ENCODE data around the gene SLC8A2. TPM values are rescaled to one million over a fixed set of nuclear protein-coding genes. Genes with fewer than 3 reads are reported as not detected.
A peak's percentile ranks its signal among the peaks of the same experiment; 100 is the strongest.

SLC8A2 gene
- total RNA-seq = 10 to 100 TPM in 1 of 2 donors, 1 to 10 TPM in 1; 3.2 to 22.9 TPM
- polyA plus RNA-seq (ENCODE audit: insufficient read length in 2 of 2) = 10 to 100 TPM; 24.0 to 37.5 TPM
- long read RNA-seq, donor 1, partial matches to known transcripts = 0 of 1 reads
- long read RNA-seq, donor 1, other reads (novel, unspliced or antisense) = 0 of 1 reads
- long read RNA-seq, donor 2 = 0 reads
- long read RNA-seq, donor 3 = 0 reads
- long read RNA-seq, donor 4, partial matches to known transcripts = 1,138 of 1,486 reads
- long read RNA-seq, donor 4, other reads (novel, unspliced or antisense) = 348 of 1,486 reads

- Histone ChIP-seq H3K27ac (ENCODE audit: low read depth, low read length) (no peak within 1 kb of the TSS), H3K9me3 (ENCODE audit: control insufficient read depth, insufficient read depth, low read length) (no peaks in the 10 kb centered on the region), H3K36me3 (ENCODE audit: control insufficient read depth, insufficient read depth, low read length) (peaks cover 16% of the 10 kb centered on the region), H3K4me1 (ENCODE audit: control insufficient read depth, insufficient read depth, low read length) (peaks cover 38% of the 10 kb centered on the region), H3K27me3 (ENCODE audit: control insufficient read depth, insufficient read depth, low read length) (peaks cover 14% of the 10 kb centered on the region), H3K4me3 (ENCODE audit: low read depth, low read length) (peak within 1 kb of the TSS; percentile 52)
- peak; percentile 56 to 96 (median 71) for DNase-seq (ENCODE audit: low read depth in 4 of 6, low spot score in 6 of 6)
- WGBS (ENCODE audit: insufficient coverage) = 2% methylated on average over 7 of the region's 29 CpGs
These were observed at the start of gene SLC8A2 for GRCh38 chr19:47471733-47472457. TSS of gene SLC8A2 (minus strand) at chr19:47471893. CDS start at chr19:47466403, 5,490 bp downstream.

GRCh38 chr19:47520839-47521238 lies 49.1 kb upstream of the SLC8A2 start:
- no peak overlapping the region for H3K4me3 ChIP-seq (ENCODE audit: low read depth, low read length)
- 72% methylated on average over 6 of the region's 6 CpGs for WGBS (ENCODE audit: insufficient coverage)
- peaks cover 3% of the 10 kb centered on the region for H3K4me1 ChIP-seq (ENCODE audit: control insufficient read depth, insufficient read depth, low read length)
- H3K27me3 ChIP-seq (ENCODE audit: control insufficient read depth, insufficient read depth, low read length) = no peaks in the 10 kb centered on the region
- H3K9me3 ChIP-seq (ENCODE audit: control insufficient read depth, insufficient read depth, low read length) = no peaks in the 10 kb centered on the region
- no peaks in the 10 kb centered on the region for H3K36me3 ChIP-seq (ENCODE audit: control insufficient read depth, insufficient read depth, low read length)
- DNase-seq (ENCODE audit: low read depth in 4 of 6, low spot score in 6 of 6) = no peak
- no peak overlapping the region for H3K27ac ChIP-seq (ENCODE audit: low read depth, low read length)

- H3K27ac ChIP-seq (ENCODE audit: low read depth, low read length) = no peak overlapping the region
- no peak overlapping the region for H3K4me3 ChIP-seq (ENCODE audit: low read depth, low read length)
- H3K9me3 ChIP-seq (ENCODE audit: control insufficient read depth, insufficient read depth, low read length) = no peaks in the 10 kb centered on the region
- H3K27me3 ChIP-seq (ENCODE audit: control insufficient read depth, insufficient read depth, low read length) = no peaks in the 10 kb centered on the region
- 55% methylated on average over 9 of the region's 10 CpGs for WGBS (ENCODE audit: insufficient coverage)
- peaks cover 7% of the 10 kb centered on the region for H3K4me1 ChIP-seq (ENCODE audit: control insufficient read depth, insufficient read depth, low read length)
- no peak for DNase-seq (ENCODE audit: low read depth in 4 of 6, low spot score in 6 of 6)
- H3K36me3 ChIP-seq (ENCODE audit: control insufficient read depth, insufficient read depth, low read length) = no peaks in the 10 kb centered on the region
These were observed 48.7 kb upstream of the SLC8A2 start for GRCh38 chr19:47520343-47520806.

DNA sequence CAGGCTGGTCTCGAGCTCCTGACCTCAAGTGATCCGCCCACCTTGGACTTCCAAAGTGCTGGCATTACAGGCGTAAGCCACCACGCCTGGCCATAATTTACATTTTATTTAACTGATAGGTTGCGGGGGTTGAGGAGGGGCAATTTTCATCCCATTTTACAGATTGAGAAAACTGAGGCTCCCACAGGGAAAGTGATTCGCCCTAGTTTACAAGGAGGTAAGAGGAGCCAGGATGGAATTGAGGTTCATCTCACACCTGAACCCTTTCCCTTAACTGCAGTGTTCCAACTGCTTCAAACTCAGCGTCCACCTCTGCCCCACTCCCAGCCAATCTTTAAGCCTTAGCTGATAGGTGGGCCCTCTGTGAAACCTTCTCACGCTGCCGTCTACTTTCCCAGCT lies 47.2 kb upstream of the SLC8A2 start:
- Histone ChIP-seq H3K4me1 (ENCODE audit: control insufficient read depth, insufficient read depth, low read length) (peaks cover 17% of the 10 kb centered on the region), H3K27ac (ENCODE audit: low read depth, low read length) (no peak overlapping the region), H3K27me3 (ENCODE audit: control insufficient read depth, insufficient read depth, low read length) (no peaks in the 10 kb centered on the region), H3K36me3 (ENCODE audit: control insufficient read depth, insufficient read depth, low read length) (no peaks in the 10 kb centered on the region), H3K9me3 (ENCODE audit: control insufficient read depth, insufficient read depth, low read length) (no peaks in the 10 kb centered on the region), H3K4me3 (ENCODE audit: low read depth, low read length) (no peak overlapping the region)
- no peak for DNase-seq (ENCODE audit: low read depth in 4 of 6, low spot score in 6 of 6)
- WGBS (ENCODE audit: insufficient coverage) = 88% methylated on average over 3 of the region's 9 CpGs

GRCh38 chr19:47518139-47518538 lies 46.4 kb upstream of the SLC8A2 start:
- no peaks in the 10 kb centered on the region for H3K27me3 ChIP-seq (ENCODE audit: control insufficient read depth, insufficient read depth, low read length)
- WGBS (ENCODE audit: insufficient coverage) = 61% methylated on average over 4 of the region's 4 CpGs
- H3K4me3 ChIP-seq (ENCODE audit: low read depth, low read length) = no peak overlapping the region
- H3K36me3 ChIP-seq (ENCODE audit: control insufficient read depth, insufficient read depth, low read length) = peaks cover under 1% of the 10 kb centered on the region
- H3K4me1 ChIP-seq (ENCODE audit: control insufficient read depth, insufficient read depth, low read length) = peaks cover 24% of the 10 kb centered on the region
- no peak overlapping the region for H3K27ac ChIP-seq (ENCODE audit: low read depth, low read length)
- DNase-seq (ENCODE audit: low read depth in 4 of 6, low spot score in 6 of 6) = no peak
- H3K9me3 ChIP-seq (ENCODE audit: control insufficient read depth, insufficient read depth, low read length) = no peaks in the 10 kb centered on the region

DNA sequence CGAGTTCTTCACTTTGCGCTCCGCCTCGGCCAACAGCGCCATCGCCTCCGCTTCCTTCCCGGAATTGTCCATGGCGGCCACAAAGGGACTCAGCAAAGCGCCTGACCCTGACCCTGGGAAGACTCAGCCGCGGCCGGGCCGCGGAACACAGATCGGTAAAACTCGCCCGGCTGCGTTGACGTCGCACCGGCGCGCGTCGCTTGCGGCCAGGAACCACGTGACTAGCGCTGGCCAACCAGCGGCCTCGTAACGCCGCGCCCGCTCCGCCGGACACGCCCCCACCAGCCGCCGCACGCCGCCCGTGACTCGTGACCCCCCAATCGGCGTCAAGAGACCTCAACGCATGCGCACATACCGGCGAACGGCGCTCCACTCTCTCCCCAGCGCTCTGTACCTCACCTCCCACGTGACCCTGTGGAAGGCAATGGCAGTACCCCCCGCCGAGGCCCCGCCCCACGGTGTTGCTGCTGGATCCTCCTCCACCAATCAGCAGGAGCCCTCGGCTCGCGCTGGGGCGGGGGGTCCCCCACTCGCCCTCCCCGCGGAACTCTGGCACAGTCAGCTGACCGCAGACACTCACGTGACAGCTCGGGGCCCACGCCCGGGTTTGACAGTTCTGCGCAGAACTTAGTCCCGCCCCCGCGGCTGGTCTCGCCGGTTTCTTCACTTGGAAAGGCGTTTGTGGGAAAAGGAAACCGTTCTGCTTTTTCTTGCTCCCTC lies 43.3 kb upstream of the SLC8A2 start, which contains the start of gene NAPA:
NAPA (minus strand) TSS at position 195 of the 720 bp plus-strand sequence; CDS start at position 72, 123 bp downstream.
- WGBS (ENCODE audit: insufficient coverage) = under 1% methylated on average over 78 of the region's 78 CpGs
- Histone ChIP-seq H3K36me3 (ENCODE audit: control insufficient read depth, insufficient read depth, low read length) (peaks cover 18% of the 10 kb centered on the region), H3K4me1 (ENCODE audit: control insufficient read depth, insufficient read depth, low read length) (peaks cover 54% of the 10 kb centered on the region), H3K9me3 (ENCODE audit: control insufficient read depth, insufficient read depth, low read length) (no peaks in the 10 kb centered on the region), H3K4me3 (ENCODE audit: low read depth, low read length) (peak within 1 kb of the TSS; percentile 100), H3K27ac (ENCODE audit: low read depth, low read length) (peak within 1 kb of the TSS; percentile 95), H3K27me3 (ENCODE audit: control insufficient read depth, insufficient read depth, low read length) (no peaks in the 10 kb centered on the region)
- DNase-seq (ENCODE audit: low read depth in 4 of 6, low spot score in 6 of 6) = peak; percentile 98 to 100 (median 100)

DNA sequence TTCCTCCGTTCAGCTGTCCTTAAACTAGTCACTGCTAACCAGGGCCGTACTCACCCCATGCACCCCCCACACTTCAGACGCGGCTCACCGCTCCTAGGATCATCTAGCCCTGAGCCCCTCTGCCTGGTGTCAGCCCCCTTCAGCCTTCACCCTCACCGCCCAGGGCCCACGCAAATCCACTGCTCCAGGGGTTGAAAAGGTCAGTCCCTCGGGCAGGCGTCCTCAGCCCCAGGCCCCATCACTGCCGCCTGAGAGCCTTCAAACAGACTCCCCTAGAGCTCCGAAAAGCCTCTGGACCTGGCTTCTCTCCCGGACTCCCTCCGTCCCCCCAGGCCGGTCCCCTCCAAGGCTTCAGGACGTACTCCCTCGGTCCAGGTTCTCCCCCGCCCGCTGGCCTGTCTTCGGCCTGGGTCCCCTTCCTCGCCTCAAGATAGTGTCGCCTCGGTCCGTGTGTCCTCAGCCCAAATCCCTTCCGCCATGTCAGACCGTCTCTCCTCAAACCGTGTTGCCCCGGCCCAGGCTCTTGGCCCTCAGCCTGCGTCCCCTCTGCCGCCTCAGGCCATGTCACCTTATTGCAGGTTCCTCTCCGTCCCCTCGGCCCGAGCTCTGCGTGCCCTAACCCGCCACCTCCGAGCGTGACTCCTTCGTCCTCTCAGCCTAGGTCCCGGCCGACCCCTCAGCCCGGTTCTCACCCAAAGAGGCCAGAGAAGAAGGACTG lies 42.6 kb upstream of the SLC8A2 start:
- DNase-seq (ENCODE audit: low read depth in 4 of 6, low spot score in 6 of 6) = no peak
- H3K4me1 ChIP-seq (ENCODE audit: control insufficient read depth, insufficient read depth, low read length) = peaks cover 61% of the 10 kb centered on the region
- no peaks in the 10 kb centered on the region for H3K27me3 ChIP-seq (ENCODE audit: control insufficient read depth, insufficient read depth, low read length)
- 7% methylated on average over 40 of the region's 40 CpGs for WGBS (ENCODE audit: insufficient coverage)
- H3K9me3 ChIP-seq (ENCODE audit: control insufficient read depth, insufficient read depth, low read length) = no peaks in the 10 kb centered on the region
- peaks cover 21% of the 10 kb centered on the region for H3K36me3 ChIP-seq (ENCODE audit: control insufficient read depth, insufficient read depth, low read length)
- H3K4me3 ChIP-seq (ENCODE audit: low read depth, low read length) = peak overlapping the region; percentile 100
- peak overlapping the region; percentile 95 for H3K27ac ChIP-seq (ENCODE audit: low read depth, low read length)

DNA sequence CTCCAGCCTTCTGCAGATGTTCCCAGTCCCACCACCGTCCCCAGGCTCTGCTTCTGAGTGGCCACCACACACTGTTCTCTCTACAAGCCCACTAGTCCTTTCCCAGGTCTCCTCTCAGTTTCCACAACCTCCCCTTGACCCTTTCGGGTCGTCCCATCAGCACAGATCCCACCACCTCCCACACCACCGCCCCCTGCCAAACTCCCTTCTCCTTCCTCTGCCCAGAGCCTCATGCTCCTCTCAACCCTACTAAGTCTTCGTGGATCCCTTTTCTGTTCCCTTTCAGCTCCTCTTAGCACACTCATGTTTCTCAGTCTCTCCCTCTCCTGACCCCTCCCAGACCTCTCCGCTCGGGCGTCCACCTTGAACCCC lies 41.2 kb upstream of the SLC8A2 start:
- DNase-seq (ENCODE audit: low read depth in 4 of 6, low spot score in 6 of 6) = no peak
- H3K4me3 ChIP-seq (ENCODE audit: low read depth, low read length) = no peak overlapping the region
- H3K9me3 ChIP-seq (ENCODE audit: control insufficient read depth, insufficient read depth, low read length) = no peaks in the 10 kb centered on the region
- H3K36me3 ChIP-seq (ENCODE audit: control insufficient read depth, insufficient read depth, low read length) = peaks cover 23% of the 10 kb centered on the region
- WGBS (ENCODE audit: insufficient coverage) = 71% methylated on average over 5 of the region's 8 CpGs
- no peak overlapping the region for H3K27ac ChIP-seq (ENCODE audit: low read depth, low read length)
- H3K4me1 ChIP-seq (ENCODE audit: control insufficient read depth, insufficient read depth, low read length) = peaks cover 69% of the 10 kb centered on the region
- no peaks in the 10 kb centered on the region for H3K27me3 ChIP-seq (ENCODE audit: control insufficient read depth, insufficient read depth, low read length)
